Liver (tissue), 9 donors: Measurements from ENCODE around the gene WAC. TPM values are rescaled to one million over a fixed set of nuclear protein-coding genes. Genes with fewer than 3 reads are reported as not detected.

ENCODE experiments used
- DNase-seq: peaks from one replicate; pipeline ENCODE4 v3.0.0-alpha.2; 2017; ENCODE audit warnings: low spot score
- H3K27ac ChIP-seq, 2 donors: one replicate each; pipeline ENCODE4 v1.7.0; 2013; ENCODE audit warnings: inconsistent platforms in 2 of 2, low read length in 2 of 2, control low read depth in 1 of 2, low read depth in 1 of 2, mild to moderate bottlenecking in 1 of 2
- H3K27me3 ChIP-seq, 4 donors: one replicate each; pipeline versions ENCODE4 v1.6.1 to v1.7.0; 2013; ENCODE audit warnings: low read length in 3 of 4, inconsistent platforms in 1 of 4, mild to moderate bottlenecking in 1 of 4, moderate library complexity in 1 of 4; ENCODE audit not compliant: control insufficient read depth in 4 of 4, insufficient read depth in 4 of 4
- H3K36me3 ChIP-seq, 4 donors: one replicate each; pipeline versions ENCODE4 v1.6.1 to v1.7.0; 2013; ENCODE audit warnings: low read length in 3 of 4, mild to moderate bottlenecking in 3 of 4, low read depth in 1 of 4, moderate library complexity in 1 of 4; ENCODE audit not compliant: control insufficient read depth in 4 of 4, insufficient read depth in 3 of 4
- H3K4me1 ChIP-seq, 4 donors: one replicate each; pipeline versions ENCODE4 v1.6.1 to v1.7.0; 2013; ENCODE audit warnings: low read length in 3 of 4, mild to moderate bottlenecking in 3 of 4, moderate library complexity in 1 of 4; ENCODE audit not compliant: control insufficient read depth in 4 of 4, insufficient read depth in 4 of 4
- H3K4me3 ChIP-seq, 3 donors: one replicate each; pipeline versions ENCODE4 v1.6.1 to v1.7.0; 2013; ENCODE audit warnings: low read length in 3 of 3, control low read depth in 1 of 3, low read depth in 1 of 3, mild to moderate bottlenecking in 1 of 3
- H3K9ac ChIP-seq, 2 donors: one replicate each; pipeline ENCODE4 v1.7.0; 2013; ENCODE audit warnings: low read length in 2 of 2, mild to moderate bottlenecking in 2 of 2, moderate library complexity in 2 of 2, control low read depth in 1 of 2, low read depth in 1 of 2
- H3K9me3 ChIP-seq, 4 donors: one replicate each; pipeline versions ENCODE4 v1.6.1 to v1.7.0; 2013; ENCODE audit warnings: low read length in 3 of 4; ENCODE audit not compliant: control insufficient read depth in 4 of 4
- ATF3 ChIP-seq: IDR thresholded peaks from 2 replicates; pipeline ENCODE4 v1.6.1; 2016; ENCODE audit warnings: antibody characterized with exemption
- EGR1 ChIP-seq, 2 donors: IDR thresholded peaks; 2 replicates each; pipeline ENCODE4 v1.6.1; 2016 to 2018; ENCODE audit warnings: antibody characterized with exemption in 2 of 2, low read depth in 2 of 2
- FOXA1 ChIP-seq: IDR thresholded peaks from 2 replicates; pipeline ENCODE4 v1.6.1; 2016; ENCODE audit warnings: antibody characterized with exemption
- FOXA2 ChIP-seq: IDR thresholded peaks from 2 replicates; pipeline ENCODE4 v1.6.1; 2016; ENCODE audit warnings: antibody characterized with exemption
- GABPA ChIP-seq, 2 donors: IDR thresholded peaks in 1 of 2; conservative IDR thresholded peaks in 1 of 2; 2 replicates each; pipeline ENCODE4 v1.6.1; 2016; ENCODE audit warnings: antibody characterized with exemption in 2 of 2, mild to moderate bottlenecking in 1 of 2, moderate library complexity in 1 of 2
- HNF4A ChIP-seq, 2 donors: conservative IDR thresholded peaks; 2 replicates each; pipeline ENCODE4 v1.6.1; 2016; ENCODE audit warnings: antibody characterized with exemption in 2 of 2, mild to moderate bottlenecking in 2 of 2
- HNF4G ChIP-seq: IDR thresholded peaks from 2 replicates; pipeline ENCODE4 v1.6.1; 2016; ENCODE audit warnings: antibody characterized with exemption
- JUND ChIP-seq, 2 donors: IDR thresholded peaks; 2 replicates each; pipeline ENCODE4 v1.6.1; 2016; ENCODE audit warnings: antibody characterized with exemption in 2 of 2
- NR2F2 ChIP-seq: IDR thresholded peaks from 2 replicates; pipeline ENCODE4 v1.6.1; 2016; ENCODE audit warnings: antibody characterized with exemption
- RAD21 ChIP-seq, 2 donors: IDR thresholded peaks; 2 replicates each; pipeline ENCODE4 v1.6.1; 2016; ENCODE audit warnings: antibody characterized with exemption in 2 of 2, mild to moderate bottlenecking in 2 of 2
- REST ChIP-seq: IDR thresholded peaks from 2 replicates; pipeline ENCODE4 v1.6.1; 2016; ENCODE audit warnings: antibody characterized with exemption, mild to moderate bottlenecking
- RXRA ChIP-seq, 2 donors: IDR thresholded peaks; 2 replicates each; pipeline ENCODE4 v1.6.1; 2017 to 2018; ENCODE audit warnings: antibody characterized with exemption in 2 of 2, mild to moderate bottlenecking in 1 of 2
- SP1 ChIP-seq: IDR thresholded peaks from 2 replicates; pipeline ENCODE4 v1.6.1; 2018; ENCODE audit warnings: antibody characterized with exemption, mild to moderate bottlenecking
- TAF1 ChIP-seq: conservative IDR thresholded peaks from 2 replicates; pipeline ENCODE4 v1.6.1; 2016; ENCODE audit warnings: antibody characterized with exemption, mild to moderate bottlenecking
- YY1 ChIP-seq: IDR thresholded peaks from 2 replicates; pipeline ENCODE4 v1.6.1; 2016; ENCODE audit warnings: antibody characterized with exemption, mild to moderate bottlenecking
- ZBTB33 ChIP-seq: IDR thresholded peaks from 2 replicates; pipeline ENCODE4 v1.6.1; 2016; ENCODE audit warnings: antibody characterized with exemption
- WGBS: extraction: QIAGEN DNeasy Blood & Tissue Kit; methylation state at CpG from one replicate; pipeline ENCODE4 v1.1.7; 2013; 5-methylcytosine and 5-hydroxymethylcytosine counted together
- polyA plus RNA-seq, 2 donors: library from polyadenylated mRNA; stranded (reverse) in 1 of 2; unstranded in 1 of 2; fragments of 200-250 nt in 1 of 2; fragments of >200 nt in 1 of 2; fragmentation: Nextera tagmentation in 1 of 2; extraction: Ambion mirVana in 1 of 2; gene quantifications; one replicate each; pipeline versions ENCODE4 v1.2.1 to v1.2.3, GENCODE V29; 2013 to 2015
- total RNA-seq, 2 donors: library from RNA; depleted of rRNA; stranded (reverse); fragments of >200 nt; gene quantifications; one replicate each; pipeline ENCODE4 v1.2.3, GENCODE V29; 2014
- TF ChIP-seq, protein P1 (sequence below): IDR thresholded peaks from 2 replicates; pipeline ENCODE4 v1.6.1; 2016; ENCODE audit warnings: antibody characterized with exemption
- TF ChIP-seq, protein P2 (sequence below): fragments of 150-350 bp; IDR thresholded peaks from 2 replicates; pipeline ENCODE4 v1.5.1; 2017; ENCODE audit warnings: improper control_type of control experiment, low read depth, low read length; ENCODE audit not compliant: missing input control
- donor health status: healthy.
- donor health status: healthy.
- donor health status: healthy.
- donor health status: healthy.
- donor health status: healthy.

WAC gene
- total and polyA plus RNA-seq, 4 donors = 20.2 to 48.7 (median 32.0) TPM

GRCh38 chr10:28508304-28508925 lies 24.5 kb upstream of the WAC start:
- WGBS = 79% methylated on average over 7 of the region's 7 CpGs
- TF ChIP-seq REST (no peak), RXRA (IDR thresholded peaks at IDR 0.05) (no peak), RAD21 (IDR thresholded peaks at IDR 0.05) (no peak), ATF3 (no peak), TAF1 (no peak), YY1 (no peak), FOXA1 (no peak), HNF4G (no peak), SP1 (no peak), JUND (IDR thresholded peaks at IDR 0.05) (no peak), NR2F2 (no peak), ZBTB33 (no peak), FOXA2 (no peak), EGR1 (IDR thresholded peaks at IDR 0.05; ENCODE audit: low read depth in 2 of 2) (no peak), HNF4A (conservative IDR thresholded peaks at IDR 0.05) (no peak), GABPA (IDR thresholded peaks at IDR 0.05 in 1 of 2, conservative IDR thresholded peaks at IDR 0.05 in 1 of 2) (no peak)
- TF ChIP-seq, protein P1, sequence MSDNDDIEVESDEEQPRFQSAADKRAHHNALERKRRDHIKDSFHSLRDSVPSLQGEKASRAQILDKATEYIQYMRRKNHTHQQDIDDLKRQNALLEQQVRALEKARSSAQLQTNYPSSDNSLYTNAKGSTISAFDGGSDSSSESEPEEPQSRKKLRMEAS = no peak
- TF ChIP-seq, protein P2, sequence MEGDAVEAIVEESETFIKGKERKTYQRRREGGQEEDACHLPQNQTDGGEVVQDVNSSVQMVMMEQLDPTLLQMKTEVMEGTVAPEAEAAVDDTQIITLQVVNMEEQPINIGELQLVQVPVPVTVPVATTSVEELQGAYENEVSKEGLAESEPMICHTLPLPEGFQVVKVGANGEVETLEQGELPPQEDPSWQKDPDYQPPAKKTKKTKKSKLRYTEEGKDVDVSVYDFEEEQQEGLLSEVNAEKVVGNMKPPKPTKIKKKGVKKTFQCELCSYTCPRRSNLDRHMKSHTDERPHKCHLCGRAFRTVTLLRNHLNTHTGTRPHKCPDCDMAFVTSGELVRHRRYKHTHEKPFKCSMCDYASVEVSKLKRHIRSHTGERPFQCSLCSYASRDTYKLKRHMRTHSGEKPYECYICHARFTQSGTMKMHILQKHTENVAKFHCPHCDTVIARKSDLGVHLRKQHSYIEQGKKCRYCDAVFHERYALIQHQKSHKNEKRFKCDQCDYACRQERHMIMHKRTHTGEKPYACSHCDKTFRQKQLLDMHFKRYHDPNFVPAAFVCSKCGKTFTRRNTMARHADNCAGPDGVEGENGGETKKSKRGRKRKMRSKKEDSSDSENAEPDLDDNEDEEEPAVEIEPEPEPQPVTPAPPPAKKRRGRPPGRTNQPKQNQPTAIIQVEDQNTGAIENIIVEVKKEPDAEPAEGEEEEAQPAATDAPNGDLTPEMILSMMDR = no peak

More at GRCh38 chr10:28508304-28508925, 24.5 kb upstream of the WAC start:
- Histone ChIP-seq H3K9ac (no peak overlapping the region), H3K27me3 (no peaks in the 10 kb centered on the region), H3K9me3 (no peaks in the 10 kb centered on the region), H3K4me3 (no peak overlapping the region), H3K27ac (no peak overlapping the region), H3K36me3 (no peaks in the 10 kb centered on the region), H3K4me1 (no peaks in the 10 kb centered on the region)
- no peak for DNase-seq
